Airway epithelial cell (primary cell): ENCODE measurements around the gene FOXP2. TPM values are rescaled to one million over a fixed set of nuclear protein-coding genes. Genes with fewer than 3 reads are reported as not detected.

Experiments used
- total RNA-seq: library from RNA; depleted of rRNA; stranded (reverse); fragments of >200 nt; gene quantifications from 2 replicates; pipeline ENCODE4 v1.2.3, GENCODE V29; 2015

The FOXP2 gene
- 0.14 and 0.46 TPM in 2 replicates for total RNA-seq

GRCh38 chr7:114414156-114415063 lies at the start of gene FOXP2:
Gene FOXP2 (plus strand): TSS chr7:114414815. CDS start chr7:114426512, 11,697 bp downstream.

